Measurements from ENCODE around the gene HP1BP3. TPM values are rescaled to one million over a fixed set of nuclear protein-coding genes. Genes with fewer than 3 reads are reported as not detected.

HP1BP3 gene
- polyA plus RNA-seq, 1 donor from 2014 or later, result 230 TPM

DNA sequence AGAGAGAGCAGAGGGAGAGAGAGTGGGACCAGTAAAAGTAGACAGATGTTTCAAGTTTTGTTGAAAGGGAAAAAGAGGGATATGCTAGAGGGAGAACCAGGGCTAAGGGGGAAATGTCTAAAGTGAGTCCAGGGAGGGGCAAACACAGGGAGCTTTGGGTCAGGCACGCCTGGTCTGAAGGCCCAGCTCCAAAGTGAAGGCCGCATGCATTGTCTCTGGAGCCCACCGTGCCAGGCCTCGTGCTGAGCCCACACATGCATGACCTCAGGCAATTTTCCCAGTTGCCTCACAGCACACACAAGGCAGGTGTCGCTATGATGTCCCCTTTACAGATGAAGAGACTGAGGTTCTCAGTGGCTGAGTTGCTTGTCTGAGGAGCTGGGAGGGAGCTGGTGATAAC is 85.3 kb downstream of the HP1BP3 start:
- Mint-ChIP-seq H3K27ac (no peak overlapping the region), H3K9me3 (no peaks in the 10 kb centered on the region), H3K36me3 (no peaks in the 10 kb centered on the region), H3K4me3 (no peak overlapping the region), H3K27me3 (no peaks in the 10 kb centered on the region), H3K4me1 (peaks cover 0 to 1% (median 0%) of the 10 kb centered on the region in 3 donors)

- H3K36me3 Mint-ChIP-seq, result no peaks in the 10 kb centered on the region
- no peaks in the 10 kb centered on the region for H3K9me3 Mint-ChIP-seq
- H3K27me3 Mint-ChIP-seq, result no peaks in the 10 kb centered on the region
- H3K27ac Mint-ChIP-seq, result no peak overlapping the region
- no peak overlapping the region for H3K4me3 Mint-ChIP-seq
- H3K4me1 Mint-ChIP-seq, result peaks cover 0 to 3% (median under 1%) of the 10 kb centered on the region in 3 donors
Measured at GRCh38 chr1:20701446-20701845, 85.7 kb downstream of the HP1BP3 start.

DNA sequence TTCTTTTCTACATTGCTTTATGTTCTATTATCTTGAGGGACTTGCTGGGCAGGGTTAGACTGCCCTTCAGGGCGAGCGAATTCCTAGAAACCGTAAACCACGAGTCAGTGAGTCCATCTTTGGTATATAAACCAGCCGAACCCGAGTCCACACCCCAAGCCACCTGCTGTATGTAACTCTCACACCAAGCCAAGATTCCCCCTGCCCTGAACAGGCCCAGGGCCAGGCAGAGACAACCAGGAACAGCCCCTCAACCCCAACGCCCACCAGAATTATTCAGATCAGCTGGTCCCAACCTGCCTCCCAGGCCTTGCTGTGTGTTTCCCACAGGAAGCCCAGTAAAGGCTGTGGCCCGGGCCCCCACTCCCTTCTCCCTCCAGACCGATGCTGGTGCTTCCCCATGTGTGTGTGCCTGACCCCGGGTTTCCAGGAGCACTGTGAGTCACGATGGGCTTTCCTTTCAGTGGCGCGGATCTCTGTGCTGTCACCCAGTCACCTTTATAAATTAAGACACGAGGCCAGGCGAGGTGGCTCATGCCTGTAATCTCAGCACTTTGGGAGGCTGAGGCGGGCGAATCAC is 86.4 kb downstream of the HP1BP3 start:
- H3K4me1 Mint-ChIP-seq, result peaks cover 4 to 7% (median 4%) of the 10 kb centered on the region in 3 donors
- H3K27me3 Mint-ChIP-seq, result no peaks in the 10 kb centered on the region
- H3K27ac Mint-ChIP-seq, result no peak overlapping the region
- no peaks in the 10 kb centered on the region for H3K9me3 Mint-ChIP-seq
- H3K4me3 Mint-ChIP-seq, result peak overlapping the region in 1 of 4 donors; percentile 47
- no peaks in the 10 kb centered on the region for H3K36me3 Mint-ChIP-seq

DNA sequence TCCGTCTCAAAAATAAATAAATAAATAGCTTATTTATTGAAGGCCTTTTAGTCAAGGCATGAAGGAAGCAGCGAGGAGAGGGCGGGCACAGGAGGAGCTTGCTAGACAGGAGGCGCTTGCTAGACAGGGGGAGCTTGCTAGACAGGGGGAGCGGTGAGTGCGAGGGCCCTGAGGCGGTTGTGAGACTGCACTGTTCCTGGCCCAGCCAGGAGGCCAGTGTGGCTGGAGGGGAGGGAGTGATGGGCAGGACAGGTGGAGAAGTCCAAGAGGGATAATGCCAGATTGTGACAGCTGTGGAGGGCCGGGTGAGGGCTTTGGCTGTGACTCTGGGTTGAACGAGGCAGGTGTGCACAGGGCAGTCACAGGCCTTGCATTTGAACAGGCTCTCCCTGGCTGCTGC is 87.5 kb downstream of the HP1BP3 start:
- Mint-ChIP-seq H3K27me3 (no peaks in the 10 kb centered on the region), H3K4me1 (peaks cover 4 to 8% (median 4%) of the 10 kb centered on the region in 3 donors), H3K9me3 (no peaks in the 10 kb centered on the region), H3K4me3 (no peak overlapping the region), H3K36me3 (no peaks in the 10 kb centered on the region), H3K27ac (no peak overlapping the region)

GRCh38 chr1:20698195-20698910 is 88.8 kb downstream of the HP1BP3 start:
- Mint-ChIP-seq H3K9me3 (no peaks in the 10 kb centered on the region), H3K4me3 (peak overlapping the region in 1 of 4 donors; percentile 17), H3K4me1 (peaks cover 4 to 10% (median 4%) of the 10 kb centered on the region in 3 donors), H3K36me3 (no peaks in the 10 kb centered on the region), H3K27me3 (peaks cover 2% of the 10 kb centered on the region), H3K27ac (no peak overlapping the region)

DNA sequence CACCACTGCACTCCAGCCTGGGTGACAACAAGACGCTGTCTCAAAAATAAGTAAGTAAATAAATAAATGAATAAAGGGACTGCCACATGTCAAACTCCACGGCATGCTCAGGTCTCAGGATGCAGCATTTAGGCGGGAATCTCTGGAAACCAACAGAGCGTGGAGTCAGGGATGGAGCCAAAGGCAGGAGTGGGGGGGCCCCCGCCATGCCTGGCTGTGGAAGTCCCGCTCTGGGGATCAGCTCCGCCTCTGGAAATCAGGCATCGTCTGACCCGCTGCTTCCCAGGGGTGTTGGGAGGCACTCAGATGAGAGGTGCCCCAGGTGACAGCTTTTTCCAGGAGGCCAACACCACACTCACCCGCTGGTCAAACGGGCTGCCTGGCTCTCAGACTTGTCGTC is 89.5 kb downstream of the HP1BP3 start:
- H3K9me3 Mint-ChIP-seq, result no peaks in the 10 kb centered on the region
- H3K4me1 Mint-ChIP-seq, result peaks cover 4 to 10% (median 4%) of the 10 kb centered on the region in 3 donors
- no peak overlapping the region for H3K4me3 Mint-ChIP-seq
- no peaks in the 10 kb centered on the region for H3K36me3 Mint-ChIP-seq
- H3K27ac Mint-ChIP-seq, result no peak overlapping the region
- H3K27me3 Mint-ChIP-seq, result peaks cover 2% of the 10 kb centered on the region

DNA sequence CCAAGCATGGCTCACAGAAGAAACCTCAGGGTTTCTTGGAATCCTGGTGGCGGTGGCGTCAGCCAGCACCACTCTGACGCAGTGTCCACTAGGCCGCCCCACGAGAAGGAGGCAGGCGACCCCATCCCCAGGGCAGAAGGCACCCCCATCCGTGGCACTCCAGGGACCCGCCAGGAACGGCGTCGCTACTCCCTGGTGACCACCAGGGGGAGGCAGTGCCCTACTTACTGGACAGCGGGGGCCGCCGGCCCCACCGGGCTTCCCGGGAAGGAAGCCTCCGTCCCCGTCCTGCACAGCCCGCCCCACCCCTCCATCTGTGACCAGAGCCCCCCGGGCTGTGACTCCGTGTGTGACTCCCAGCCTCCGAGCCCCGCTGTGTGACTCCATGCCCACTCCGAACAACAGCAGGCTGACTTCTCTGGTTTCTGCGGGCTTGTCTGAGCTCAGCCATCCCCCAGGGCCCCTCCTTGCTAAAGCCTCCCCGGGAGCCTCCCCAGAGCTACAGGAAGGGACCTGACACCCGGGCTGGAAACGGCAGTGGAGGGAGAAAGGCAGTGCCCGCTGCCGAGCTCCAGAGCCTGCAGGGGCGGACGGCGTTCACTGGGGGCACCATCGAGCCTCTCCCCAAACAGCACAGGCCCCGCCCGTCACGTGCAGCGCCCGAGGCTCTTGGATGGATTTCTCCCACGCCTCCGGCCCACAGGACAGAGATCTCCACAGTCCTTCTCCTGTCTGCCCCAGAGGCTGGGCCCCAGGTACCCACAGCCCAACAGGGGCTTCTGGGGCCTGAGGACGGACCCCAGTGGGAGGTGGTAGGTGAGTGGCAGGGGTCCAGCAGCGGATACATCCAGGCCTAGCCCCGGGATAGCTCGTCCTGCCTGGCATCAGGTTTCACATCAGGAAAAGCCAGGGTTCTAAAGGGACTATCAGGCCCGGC is 90.4 kb downstream of the HP1BP3 start:
- H3K9me3 Mint-ChIP-seq, result peaks cover 0 to 6% (median 3%) of the 10 kb centered on the region in 3 donors
- H3K27me3 Mint-ChIP-seq, result peaks cover 8% of the 10 kb centered on the region
- H3K27ac Mint-ChIP-seq, result peak overlapping the region; percentile 60 to 93 (median 86)
- H3K4me1 Mint-ChIP-seq, result peaks cover 4 to 10% (median 4%) of the 10 kb centered on the region in 3 donors
- no peaks in the 10 kb centered on the region for H3K36me3 Mint-ChIP-seq
- H3K4me3 Mint-ChIP-seq, result peak overlapping the region; percentile 85 to 98 (median 90)

DNA sequence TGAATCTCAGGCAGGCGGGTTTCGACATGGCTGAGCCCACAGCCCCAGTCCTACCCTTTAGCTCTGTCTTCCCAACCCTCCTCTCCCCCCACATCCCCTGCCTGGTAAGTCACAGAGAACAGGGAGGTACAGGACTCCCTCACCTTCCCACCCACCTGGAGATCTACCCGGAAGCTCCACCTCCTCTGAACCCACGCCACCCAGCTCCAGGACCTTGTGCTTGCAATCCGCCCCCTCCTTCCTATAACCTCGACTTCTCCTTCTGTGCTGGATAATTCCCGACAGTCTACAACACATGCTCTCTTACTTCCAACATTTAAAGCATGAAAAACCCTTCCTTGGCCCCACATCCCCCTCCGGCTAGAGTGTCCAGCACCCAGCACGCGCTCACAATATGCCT is 91.6 kb downstream of the HP1BP3 start:
- H3K4me3 Mint-ChIP-seq, result peak overlapping the region in 2 of 4 donors; percentile 86 to 95

GRCh38 chr1:20693623-20694022 is 93.5 kb downstream of the HP1BP3 start:
- Mint-ChIP-seq H3K4me1 (peaks cover 4 to 10% (median 4%) of the 10 kb centered on the region in 3 donors), H3K4me3 (peak overlapping the region in 1 of 4 donors; percentile 63), H3K36me3 (no peaks in the 10 kb centered on the region), H3K9me3 (peaks cover 0 to 6% (median 3%) of the 10 kb centered on the region in 3 donors), H3K27ac (no peak overlapping the region), H3K27me3 (peaks cover 8% of the 10 kb centered on the region)

More for the DNA sequence above, 91.6 kb downstream of the HP1BP3 start:
- H3K27ac Mint-ChIP-seq, result no peak overlapping the region
- peaks cover 0 to 6% (median 3%) of the 10 kb centered on the region in 3 donors for H3K9me3 Mint-ChIP-seq
- peaks cover 4 to 10% (median 4%) of the 10 kb centered on the region in 3 donors for H3K4me1 Mint-ChIP-seq
- H3K27me3 Mint-ChIP-seq, result peaks cover 8% of the 10 kb centered on the region
- no peaks in the 10 kb centered on the region for H3K36me3 Mint-ChIP-seq

Other genes with a start within 250 kb of the HP1BP3 start
- gene FAM43B, start 234.7 kb downstream of the HP1BP3 start, polyA plus RNA-seq, result not detected
- 0.73 TPM for gene CDA, start 198.2 kb downstream of the HP1BP3 start, polyA plus RNA-seq
- gene PINK1, start 153.8 kb downstream of the HP1BP3 start, polyA plus RNA-seq, result 9.6 TPM
- 209 TPM for gene DDOST, start 125.9 kb downstream of the HP1BP3 start, polyA plus RNA-seq
- not detected for gene KIF17, start 69.3 kb downstream of the HP1BP3 start, polyA plus RNA-seq
- not detected for gene SH2D5, start 54.6 kb downstream of the HP1BP3 start, polyA plus RNA-seq